ENCODE data around the gene MR1.
"Not testable (repeated sequence)": the region's sequence is repeated elsewhere in the genome, so short reads cannot be mapped to it uniquely, and the experiment has no call there.

The MR1 gene

DNA sequence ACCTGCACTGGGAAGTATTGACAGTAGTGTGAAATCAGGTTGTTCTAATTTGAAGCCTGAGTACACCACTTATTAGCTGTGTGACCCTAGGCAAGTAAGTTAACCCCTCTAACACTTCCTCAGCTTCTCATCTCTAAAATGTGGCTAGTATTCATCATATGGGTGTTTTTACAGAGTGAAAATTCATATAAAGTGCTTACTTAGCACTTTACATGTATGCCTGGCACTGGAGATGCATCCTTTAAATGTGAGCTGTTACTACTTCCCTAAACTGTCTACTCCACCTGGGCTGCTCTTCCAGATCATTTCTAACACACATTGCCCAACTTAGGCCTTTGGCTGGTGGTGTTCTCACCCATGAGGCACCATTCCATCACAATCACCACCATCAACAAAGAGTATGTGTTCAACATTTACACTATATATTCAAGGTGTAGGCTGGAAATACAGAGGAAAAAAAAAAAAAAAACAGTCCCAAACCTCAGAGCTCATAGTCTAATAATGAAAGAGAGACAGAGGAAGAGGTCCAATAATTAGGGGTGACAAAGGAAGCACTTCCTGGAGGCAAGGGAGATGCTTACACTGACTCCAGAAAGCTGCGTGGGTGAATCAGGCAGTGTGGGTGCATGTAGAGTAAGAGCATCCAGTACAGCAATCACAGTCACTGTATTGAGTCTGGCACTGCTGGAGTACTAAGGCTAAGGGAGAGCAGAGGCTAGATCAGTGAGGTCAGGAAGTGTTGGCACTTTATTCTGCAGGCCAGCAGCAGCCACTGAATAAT lies 14.7 kb upstream of the MR1 start:
- H3K4me3 Mint-ChIP-seq, result no peak overlapping the region
- no peak for ATAC-seq (ENCODE audit: low read depth)
- H3K9me3 Mint-ChIP-seq, result no peaks in the 10 kb centered on the region
- DNase-seq (ENCODE audit: low spot score in 2 of 2), result no peak
- H3K36me3 Mint-ChIP-seq, result peaks cover 5% of the 10 kb centered on the region
- peaks cover 22% of the 10 kb centered on the region for H3K4me1 Mint-ChIP-seq
- H3K27ac Mint-ChIP-seq, result peak overlapping the region; percentile 23
- H3K27me3 Mint-ChIP-seq, result no peaks in the 10 kb centered on the region

GRCh38 chr1:181021159-181021558 lies 12.6 kb upstream of the MR1 start:
- peaks cover 22% of the 10 kb centered on the region for H3K4me1 Mint-ChIP-seq
- no peaks in the 10 kb centered on the region for H3K9me3 Mint-ChIP-seq

GRCh38 chr1:181021811-181022434 lies 11.9 kb upstream of the MR1 start:
- H3K4me1 Mint-ChIP-seq, result peaks cover 22% of the 10 kb centered on the region
- no peaks in the 10 kb centered on the region for H3K27me3 Mint-ChIP-seq
- peak overlapping the region; percentile 87 for H3K4me3 Mint-ChIP-seq
- peaks cover 5% of the 10 kb centered on the region for H3K36me3 Mint-ChIP-seq
- no peaks in the 10 kb centered on the region for H3K9me3 Mint-ChIP-seq
- H3K27ac Mint-ChIP-seq, result peak overlapping the region; percentile 98
- ATAC-seq (ENCODE audit: low read depth) (peak; percentile 7), DNase-seq (ENCODE audit: low spot score in 2 of 2) (peak in 1 of 2 donors; percentile 39)

More at GRCh38 chr1:181021159-181021558, 12.6 kb upstream of the MR1 start:
- no peak for ATAC-seq (ENCODE audit: low read depth)
- Mint-ChIP-seq H3K4me3 (peak overlapping the region; percentile 87), H3K36me3 (peaks cover 5% of the 10 kb centered on the region), H3K27me3 (no peaks in the 10 kb centered on the region), H3K27ac (peak overlapping the region; percentile 98)
- DNase-seq (ENCODE audit: low spot score in 2 of 2), result no peak

DNA sequence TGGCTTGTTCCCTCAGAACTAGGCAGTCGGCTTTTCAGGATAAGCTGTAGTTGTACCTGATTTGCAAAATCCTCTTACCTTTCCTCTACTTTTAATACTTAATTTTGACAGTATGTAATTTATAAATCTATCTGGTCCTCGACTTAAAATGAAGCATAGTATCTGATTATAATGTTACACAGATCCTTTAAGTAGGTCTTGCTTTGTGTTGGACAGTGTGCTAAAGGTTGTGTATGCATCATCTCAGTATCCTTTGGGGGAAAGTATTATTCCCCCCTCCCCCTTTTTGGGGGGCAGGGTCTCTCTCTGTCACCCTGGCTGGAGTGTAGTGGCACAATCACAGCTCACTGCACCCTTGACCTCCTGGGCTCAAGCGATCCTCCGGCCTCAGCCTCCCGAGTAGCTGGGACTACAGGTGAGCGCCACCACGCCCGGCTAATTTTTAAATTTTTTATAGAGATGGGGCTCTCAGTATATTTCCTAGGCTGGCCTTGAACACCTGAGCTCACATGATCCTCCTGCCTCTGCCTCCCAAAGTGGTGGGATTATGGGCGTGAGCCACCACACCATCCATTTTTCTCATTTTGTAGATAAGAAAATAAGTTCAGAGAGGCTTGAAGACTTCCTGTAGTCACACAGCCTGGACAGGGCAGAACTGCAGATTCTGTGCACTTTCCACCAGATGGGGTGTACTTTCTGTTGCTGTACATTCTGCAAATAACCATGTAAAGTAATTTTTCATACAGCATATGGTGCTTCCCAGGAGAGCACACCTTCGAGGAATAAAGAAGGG lies 10.3 kb upstream of the MR1 start:
- no peak for DNase-seq (ENCODE audit: low spot score in 2 of 2)

GRCh38 chr1:181028196-181028595 lies 5.6 kb upstream of the MR1 start:
- H3K36me3 Mint-ChIP-seq, result no peaks in the 10 kb centered on the region
- peaks cover 7% of the 10 kb centered on the region for H3K4me1 Mint-ChIP-seq
- H3K27ac Mint-ChIP-seq, result no peak overlapping the region
- H3K9me3 Mint-ChIP-seq, result no peaks in the 10 kb centered on the region
- H3K27me3 Mint-ChIP-seq, result no peaks in the 10 kb centered on the region
- no peak overlapping the region for H3K4me3 Mint-ChIP-seq
- DNase-seq (ENCODE audit: low spot score in 2 of 2) (no peak), ATAC-seq (ENCODE audit: low read depth) (no peak)

More for the DNA sequence above, 10.3 kb upstream of the MR1 start:
- Mint-ChIP-seq H3K4me3 (peak overlapping the region; percentile 87), H3K4me1 (peaks cover 18% of the 10 kb centered on the region), H3K27ac (peak overlapping the region; percentile 98), H3K27me3 (no peaks in the 10 kb centered on the region), H3K9me3 (no peaks in the 10 kb centered on the region), H3K36me3 (peaks cover 3% of the 10 kb centered on the region)
- ATAC-seq (ENCODE audit: low read depth), result no peak

GRCh38 chr1:181028615-181029014 lies 5.2 kb upstream of the MR1 start:
- no peaks in the 10 kb centered on the region for H3K9me3 Mint-ChIP-seq
- H3K4me3 Mint-ChIP-seq, result no peak overlapping the region
- H3K4me1 Mint-ChIP-seq, result peaks cover 9% of the 10 kb centered on the region
- no peak for ATAC-seq (ENCODE audit: low read depth)
- no peaks in the 10 kb centered on the region for H3K36me3 Mint-ChIP-seq
- no peaks in the 10 kb centered on the region for H3K27me3 Mint-ChIP-seq
- DNase-seq (ENCODE audit: low spot score in 2 of 2), result no peak
- no peak overlapping the region for H3K27ac Mint-ChIP-seq

DNA sequence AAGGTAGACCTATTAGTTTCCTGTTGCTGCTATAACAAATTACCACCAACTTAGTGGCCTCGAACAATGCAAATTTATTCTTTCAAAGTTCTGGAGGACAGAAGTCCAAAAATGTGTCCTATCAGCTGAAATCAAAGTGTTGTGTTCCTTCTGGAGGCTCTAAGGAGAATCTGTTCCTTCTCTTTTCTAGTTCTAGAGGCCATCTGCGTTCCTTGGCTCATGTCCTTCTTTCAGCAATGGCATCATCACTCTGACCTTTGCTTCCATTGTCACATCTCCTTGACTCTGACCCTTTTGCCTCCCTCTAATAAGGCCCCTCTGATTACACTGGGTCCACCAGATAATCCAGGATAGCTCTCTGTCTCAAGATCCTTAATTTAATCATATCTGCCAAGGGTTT lies 1.2 kb upstream of the MR1 start:
- no peaks in the 10 kb centered on the region for H3K27me3 Mint-ChIP-seq
- DNase-seq (ENCODE audit: low spot score in 2 of 2) (no peak), ATAC-seq (ENCODE audit: low read depth) (no peak)
- H3K4me3 Mint-ChIP-seq, result no peak overlapping the region
- no peaks in the 10 kb centered on the region for H3K9me3 Mint-ChIP-seq
- H3K36me3 Mint-ChIP-seq, result peaks cover 2% of the 10 kb centered on the region
- peaks cover 36% of the 10 kb centered on the region for H3K4me1 Mint-ChIP-seq
- peak overlapping the region; percentile 98 for H3K27ac Mint-ChIP-seq

- DNase-seq (ENCODE audit: low spot score in 2 of 2), result peak; percentile 28 to 38
- Mint-ChIP-seq H3K4me1 (peaks cover 40% of the 10 kb centered on the region), H3K27me3 (no peaks in the 10 kb centered on the region)
Measured at GRCh38 chr1:181033128-181033798, 520 bp upstream of the MR1 start.

GRCh38 chr1:181035210-181035609 lies 1.4 kb downstream of the MR1 start:
- H3K27ac Mint-ChIP-seq; DNase-seq (ENCODE audit: low spot score in 2 of 2); H3K9me3 Mint-ChIP-seq; H3K27me3 Mint-ChIP-seq; ATAC-seq (ENCODE audit: low read depth): not testable (repeated sequence)
- Mint-ChIP-seq H3K36me3 (peaks cover 10% of the 10 kb centered on the region), H3K4me1 (peaks cover 49% of the 10 kb centered on the region), H3K4me3 (peak overlapping the region; percentile 50)

More at GRCh38 chr1:181033128-181033798, 520 bp upstream of the MR1 start:
- ATAC-seq (ENCODE audit: low read depth), result peak; percentile 34
- peak overlapping the region; percentile 99 for H3K4me3 Mint-ChIP-seq
- H3K27ac Mint-ChIP-seq, result peak overlapping the region; percentile 98
- peaks cover 5% of the 10 kb centered on the region for H3K36me3 Mint-ChIP-seq
- H3K9me3 Mint-ChIP-seq, result no peaks in the 10 kb centered on the region

GRCh38 chr1:181036107-181036836 lies 2.5 kb downstream of the MR1 start:
- DNase-seq (ENCODE audit: low spot score in 2 of 2) (no peak), ATAC-seq (ENCODE audit: low read depth) (no peak)
- H3K27ac Mint-ChIP-seq, result no peak overlapping the region
- no peaks in the 10 kb centered on the region for H3K9me3 Mint-ChIP-seq
- peak overlapping the region; percentile 28 for H3K4me3 Mint-ChIP-seq
- H3K4me1 Mint-ChIP-seq, result peaks cover 53% of the 10 kb centered on the region
- H3K27me3 Mint-ChIP-seq, result no peaks in the 10 kb centered on the region
- peaks cover 10% of the 10 kb centered on the region for H3K36me3 Mint-ChIP-seq

- Mint-ChIP-seq H3K4me3 (no peak overlapping the region), H3K4me1 (peaks cover 53% of the 10 kb centered on the region), H3K9me3 (no peaks in the 10 kb centered on the region), H3K27ac (no peak overlapping the region), H3K36me3 (peaks cover 10% of the 10 kb centered on the region), H3K27me3 (no peaks in the 10 kb centered on the region)
- DNase-seq (ENCODE audit: low spot score in 2 of 2), result no peak
- ATAC-seq (ENCODE audit: low read depth), result no peak
Measured at GRCh38 chr1:181037386-181037785, 3.6 kb downstream of the MR1 start.

DNA sequence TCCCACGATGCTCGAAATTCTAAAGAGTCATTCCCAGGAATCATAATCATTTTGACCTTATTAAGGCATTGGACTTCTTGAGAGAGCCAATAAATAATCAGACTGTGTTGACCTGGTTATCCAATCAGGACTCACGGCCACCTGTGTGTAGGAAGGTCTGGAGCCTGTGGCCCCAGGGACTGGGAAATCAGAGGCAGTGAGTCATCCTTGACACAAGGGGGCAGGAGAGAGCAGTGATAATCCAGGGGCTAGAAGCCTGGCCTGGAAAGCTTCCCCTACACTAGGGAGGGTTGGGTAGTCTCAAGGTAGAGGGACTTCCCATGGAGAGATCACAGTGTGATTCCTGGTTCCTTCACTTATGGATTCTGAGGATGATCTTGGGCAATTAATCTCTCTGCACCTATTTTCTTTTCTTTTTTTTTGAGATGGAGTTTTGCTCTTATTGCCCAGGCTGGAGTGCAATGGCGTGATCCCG lies 4.7 kb downstream of the MR1 start:
- Mint-ChIP-seq H3K36me3 (peaks cover 12% of the 10 kb centered on the region), H3K27me3 (no peaks in the 10 kb centered on the region), H3K4me3 (no peak overlapping the region), H3K27ac (no peak overlapping the region), H3K4me1 (peaks cover 49% of the 10 kb centered on the region), H3K9me3 (no peaks in the 10 kb centered on the region)
- DNase-seq (ENCODE audit: low spot score in 2 of 2), result peak; percentile 60 to 68
- peak; percentile 48 for ATAC-seq (ENCODE audit: low read depth)

DNA sequence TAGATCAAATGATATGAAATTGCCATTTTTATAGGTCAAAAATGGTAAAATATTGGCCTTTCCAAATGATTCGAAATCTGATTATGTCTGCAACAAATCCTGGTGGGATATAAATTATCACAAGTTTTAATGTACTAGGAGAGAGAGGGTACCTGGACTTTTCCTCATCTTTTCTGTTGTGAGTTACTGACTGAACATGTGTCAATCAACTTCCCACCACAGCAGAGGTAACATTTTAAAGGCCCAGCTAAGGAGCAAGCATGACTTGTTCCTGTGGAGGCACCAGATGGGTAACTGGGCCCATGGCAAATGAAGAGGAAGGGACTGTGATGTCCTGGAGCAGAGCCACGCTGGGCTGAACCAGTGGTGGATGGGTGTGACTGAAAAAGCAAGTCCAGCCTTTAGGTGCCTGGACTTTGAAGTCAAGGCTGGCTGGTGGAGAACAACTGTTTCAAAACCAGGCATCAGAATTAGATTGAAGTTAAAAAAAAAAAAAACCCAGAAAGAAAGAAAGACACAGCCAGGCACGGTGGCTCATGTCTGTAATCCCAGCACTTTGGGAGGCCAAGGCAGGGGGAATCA lies 6.6 kb downstream of the MR1 start:
- H3K36me3 Mint-ChIP-seq, result peaks cover 15% of the 10 kb centered on the region
- no peak overlapping the region for H3K4me3 Mint-ChIP-seq
- H3K9me3 Mint-ChIP-seq, result no peaks in the 10 kb centered on the region
- no peaks in the 10 kb centered on the region for H3K27me3 Mint-ChIP-seq
- no peak for ATAC-seq (ENCODE audit: low read depth)
- H3K27ac Mint-ChIP-seq, result no peak overlapping the region
- H3K4me1 Mint-ChIP-seq, result peaks cover 45% of the 10 kb centered on the region
- no peak for DNase-seq (ENCODE audit: low spot score in 2 of 2)
